ENCODE data around the gene WBP11. TPM values are rescaled to one million over a fixed set of nuclear protein-coding genes. Genes with fewer than 3 reads are reported as not detected.

WBP11 gene
- total RNA-seq, 1 experiment from 2014 or later, result 22.1 TPM

Other genes starting within 250 kb of the WBP11 start
- 1.4 and 1.5 TPM in 2 replicates for gene PLBD1, start 235.6 kb downstream of the WBP11 start, total RNA-seq (2014; rRNA removed; shearing (Covaris generic))
- not detected in 2 replicates for gene GUCY2C, start 106.9 kb downstream of the WBP11 start, total RNA-seq (2014; rRNA removed; shearing (Covaris generic))
- gene C12orf60, start 192 bp upstream of the WBP11 start, total RNA-seq (2014; rRNA removed; shearing (Covaris generic)), result 0.69 and 2.0 TPM in 2 replicates
- not detected in 2 replicates for gene SMCO3, start 10.7 kb upstream of the WBP11 start, total RNA-seq (2014; rRNA removed; shearing (Covaris generic))
- gene ART4, start 40.0 kb upstream of the WBP11 start, total RNA-seq (2014; rRNA removed; shearing (Covaris generic)), result not detected in 2 replicates
- gene MGP, start 82.4 kb upstream of the WBP11 start, total RNA-seq (2014; rRNA removed; shearing (Covaris generic)), result 12.6 and 15.5 TPM in 2 replicates
- not detected in 2 replicates for gene ERP27, start 135.1 kb upstream of the WBP11 start, total RNA-seq (2014; rRNA removed; shearing (Covaris generic))
- 14.9 and 17.7 TPM in 2 replicates for gene ARHGDIB, start 158.1 kb upstream of the WBP11 start, total RNA-seq (2014; rRNA removed; shearing (Covaris generic))
- not detected in 2 replicates for gene PDE6H, start 169.6 kb upstream of the WBP11 start, total RNA-seq (2014; rRNA removed; shearing (Covaris generic))